MV-4-11 (cell line): ENCODE results near the gene CDC123.

Source experiments
- DNase-seq: peaks from one replicate; lab custom pipeline; 2025; lab: John Stamatoyannopoulos, UW

Gene CDC123

GRCh38 chr10:12299222-12299965, 103.4 kb downstream of the CDC123 start:
- no peak for DNase-seq
